ENCODE data around the gene ANKRD52. TPM values are rescaled to one million over a fixed set of nuclear protein-coding genes. Genes with fewer than 3 reads are reported as not detected.

The ANKRD52 gene
- total RNA-seq, 2 experiments from 2014 or later, result 23.6 to 25.6 TPM

DNA sequence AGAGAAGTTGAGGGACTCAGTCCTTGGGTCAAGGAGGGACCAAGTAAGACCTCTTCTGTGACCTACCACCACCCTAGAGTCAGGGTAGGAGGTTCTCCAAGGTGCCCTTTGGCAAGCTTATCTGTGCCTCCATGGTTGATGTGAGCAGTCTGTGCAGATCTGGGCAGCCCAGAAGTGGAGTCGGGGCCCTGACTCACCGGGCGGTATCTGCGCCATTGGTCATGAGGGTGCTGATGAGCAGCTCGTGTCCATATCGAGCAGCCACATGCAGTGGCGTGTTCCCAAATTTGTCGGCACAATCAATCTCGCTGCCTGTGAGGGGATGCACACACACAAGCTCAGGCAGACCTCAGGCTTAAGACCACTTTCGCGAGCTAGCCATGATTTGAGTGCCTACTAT is 5.1 kb downstream of the ANKRD52 start:
- CTCF ChIA-PET, result interaction anchor here (1.4 kb wide), 1 partner anchor 16 kb away, joined by 5 read pairs; no protein-coding TSS in a partner anchor
- intact Hi-C loops (cut with micrococcal nuclease), result no loop called here
- DNase-seq, result no peak
- Mint-ChIP-seq H3K4me3 (no peak overlapping the region), H3K4me1 (ENCODE audit: low read depth) (peaks cover 11% of the 10 kb centered on the region), H3K27ac (no peak overlapping the region), H3K36me3 (ENCODE audit: low read depth) (peaks cover 23% of the 10 kb centered on the region), H3K27me3 (ENCODE audit: low read depth) (no peaks in the 10 kb centered on the region), H3K9me3 (no peaks in the 10 kb centered on the region)

DNA sequence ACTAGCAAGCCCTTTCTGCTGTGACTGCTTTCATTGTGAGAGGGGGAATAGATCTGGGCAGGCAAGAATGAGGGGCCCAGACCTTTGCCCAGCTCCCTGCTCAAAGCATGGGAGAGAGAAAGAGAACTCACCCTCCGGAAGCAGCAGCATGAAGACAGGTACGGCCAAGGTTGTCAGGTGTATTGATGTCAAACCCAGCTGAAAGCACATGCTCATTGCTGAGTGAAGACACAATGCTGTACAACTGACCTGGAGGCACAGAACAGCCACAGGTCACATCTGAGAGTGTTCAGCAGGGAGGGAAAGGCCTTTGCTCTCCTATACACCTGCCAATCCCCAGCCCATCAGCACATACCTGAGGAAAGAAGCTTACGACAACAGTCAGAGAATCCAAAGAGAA is 5.5 kb downstream of the ANKRD52 start:
- intact Hi-C loops (cut with micrococcal nuclease), result no loop called here
- H3K27me3 Mint-ChIP-seq (ENCODE audit: low read depth), result no peaks in the 10 kb centered on the region
- no peaks in the 10 kb centered on the region for H3K9me3 Mint-ChIP-seq
- H3K27ac Mint-ChIP-seq, result no peak overlapping the region
- H3K4me3 Mint-ChIP-seq, result no peak overlapping the region
- CTCF ChIA-PET, result interaction anchor here (1.4 kb wide), 1 partner anchor 16 kb away, joined by 5 read pairs; no protein-coding TSS in a partner anchor
- DNase-seq, result no peak
- H3K4me1 Mint-ChIP-seq (ENCODE audit: low read depth), result peaks cover 11% of the 10 kb centered on the region
- H3K36me3 Mint-ChIP-seq (ENCODE audit: low read depth), result peaks cover 23% of the 10 kb centered on the region

DNA sequence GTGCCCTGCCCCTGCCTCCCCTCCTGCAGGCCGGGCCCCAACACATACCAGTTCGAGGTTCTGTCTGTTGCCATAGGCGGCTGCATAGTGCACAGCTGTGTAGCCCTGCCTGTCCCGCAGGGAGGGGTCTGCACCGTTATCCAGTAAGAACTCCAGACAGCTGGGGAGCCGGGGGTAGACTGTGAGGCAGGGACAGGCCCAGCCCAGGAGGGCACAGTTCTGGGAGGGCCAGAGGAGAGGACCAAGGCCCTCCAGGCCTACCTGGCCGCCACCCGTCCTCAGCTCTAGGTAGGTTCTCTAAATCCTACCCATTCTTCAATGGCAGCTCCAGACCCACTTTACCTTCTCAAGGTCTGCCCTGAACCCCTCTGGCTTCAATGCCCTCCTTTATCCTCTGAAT is 9.5 kb downstream of the ANKRD52 start:
- H3K4me1 Mint-ChIP-seq (ENCODE audit: low read depth), result no peaks in the 10 kb centered on the region
- H3K9me3 Mint-ChIP-seq, result no peaks in the 10 kb centered on the region
- intact Hi-C loops (cut with micrococcal nuclease), result no loop called here
- H3K27me3 Mint-ChIP-seq (ENCODE audit: low read depth), result no peaks in the 10 kb centered on the region
- H3K27ac Mint-ChIP-seq, result no peak overlapping the region
- no peak for DNase-seq
- peaks cover 24% of the 10 kb centered on the region for H3K36me3 Mint-ChIP-seq (ENCODE audit: low read depth)
- CTCF ChIA-PET, result interaction anchor here (0.6 to 1.0 kb wide), 2 partner anchors 8 to 17 kb away, joined by 3 to 4 read pairs; no protein-coding TSS in a partner anchor
- no peak overlapping the region for H3K4me3 Mint-ChIP-seq

DNA sequence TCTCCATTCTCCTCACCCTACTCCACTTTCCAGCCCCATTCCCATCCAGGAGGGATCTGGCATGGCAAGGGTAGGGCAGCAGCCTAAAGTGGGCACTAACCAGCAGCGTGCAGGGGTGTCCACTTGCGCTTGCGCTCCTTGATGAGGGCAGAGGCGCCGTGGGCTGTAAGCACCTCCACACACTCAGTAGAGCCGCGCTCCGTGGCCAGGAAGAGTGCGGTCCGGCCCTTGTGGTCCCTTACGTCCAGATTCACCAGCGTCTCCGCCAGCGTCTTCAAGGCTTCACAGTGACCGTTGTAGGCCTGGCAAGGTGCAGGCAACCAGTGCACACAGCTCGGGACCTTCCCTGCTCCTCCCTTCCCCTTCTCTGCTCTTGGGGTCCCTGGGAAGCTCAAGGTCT is 10.3 kb downstream of the ANKRD52 start:
- no peak overlapping the region for H3K27ac Mint-ChIP-seq
- H3K36me3 Mint-ChIP-seq (ENCODE audit: low read depth), result peaks cover 26% of the 10 kb centered on the region
- no peak overlapping the region for H3K4me3 Mint-ChIP-seq
- intact Hi-C loops (cut with micrococcal nuclease), result no loop called here
- no peaks in the 10 kb centered on the region for H3K4me1 Mint-ChIP-seq (ENCODE audit: low read depth)
- no peak for DNase-seq
- CTCF ChIA-PET, result interaction anchor here (1.0 kb wide), 2 partner anchors 10 to 18 kb away, joined by 3 to 4 read pairs; partner anchors contain the start of gene ANKRD52
- no peaks in the 10 kb centered on the region for H3K9me3 Mint-ChIP-seq
- H3K27me3 Mint-ChIP-seq (ENCODE audit: low read depth), result no peaks in the 10 kb centered on the region

DNA sequence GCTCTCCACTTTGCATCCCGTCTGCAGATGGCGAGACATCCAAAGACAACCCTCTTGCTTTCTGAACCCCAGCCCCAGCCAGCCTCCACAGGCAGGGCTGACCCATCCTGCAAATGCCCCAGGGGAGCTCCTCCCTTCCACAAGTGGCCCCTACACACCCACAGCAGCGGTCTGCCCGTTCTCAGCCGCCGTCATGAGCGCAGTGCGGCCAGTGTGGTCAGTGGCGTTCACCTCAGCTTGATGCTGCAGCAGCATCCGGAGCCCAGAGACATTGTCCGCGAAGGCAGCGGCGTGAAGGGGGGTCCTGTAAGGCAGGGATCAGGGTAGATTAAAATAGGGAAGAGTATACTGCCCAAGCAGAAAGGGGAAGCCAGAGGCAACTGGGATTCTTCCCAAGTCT is 13.7 kb downstream of the ANKRD52 start:
- Mint-ChIP-seq H3K27me3 (ENCODE audit: low read depth) (no peaks in the 10 kb centered on the region), H3K4me1 (ENCODE audit: low read depth) (no peaks in the 10 kb centered on the region), H3K4me3 (no peak overlapping the region), H3K27ac (no peak overlapping the region), H3K36me3 (ENCODE audit: low read depth) (peaks cover 20% of the 10 kb centered on the region), H3K9me3 (no peaks in the 10 kb centered on the region)
- intact Hi-C loops (cut with micrococcal nuclease), result no loop called here
- DNase-seq, result no peak
- CTCF ChIA-PET, result interaction anchor here (1.7 kb wide), 1 partner anchor 13 kb away, joined by 7 read pairs; the partner anchor contains the start of gene ANKRD52

DNA sequence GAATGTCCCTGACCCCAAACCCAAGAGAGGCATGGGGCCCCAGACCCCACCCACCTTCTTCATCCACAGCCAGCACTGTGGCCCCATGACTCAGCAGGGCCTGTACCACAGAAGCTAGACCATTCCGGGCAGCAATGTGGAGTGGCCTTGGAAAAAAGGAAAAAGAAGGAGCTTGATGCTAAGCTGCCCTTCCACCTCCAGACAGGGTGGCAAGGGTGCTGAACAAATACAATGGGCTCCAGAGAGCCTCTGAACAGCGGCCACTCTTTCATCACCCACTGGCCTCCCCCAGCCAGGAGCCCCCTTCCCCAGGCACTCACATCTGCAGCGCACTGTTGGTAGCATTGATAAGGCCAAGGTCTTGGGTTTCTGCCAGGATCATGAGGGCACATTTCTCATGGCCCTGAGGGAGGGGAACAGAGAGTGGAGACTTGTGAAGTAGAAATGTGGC is 14.4 kb downstream of the ANKRD52 start:
- CTCF ChIA-PET, result interaction anchor here (1.7 kb wide), 1 partner anchor 14 kb away, joined by 7 read pairs; the partner anchor contains the start of gene ANKRD52
- H3K4me1 Mint-ChIP-seq (ENCODE audit: low read depth), result no peaks in the 10 kb centered on the region
- no peaks in the 10 kb centered on the region for H3K9me3 Mint-ChIP-seq
- DNase-seq, result no peak
- peaks cover 17% of the 10 kb centered on the region for H3K36me3 Mint-ChIP-seq (ENCODE audit: low read depth)
- H3K4me3 Mint-ChIP-seq, result no peak overlapping the region
- H3K27ac Mint-ChIP-seq, result no peak overlapping the region
- no peaks in the 10 kb centered on the region for H3K27me3 Mint-ChIP-seq (ENCODE audit: low read depth)
- intact Hi-C loops (cut with micrococcal nuclease), result no loop called here

DNA sequence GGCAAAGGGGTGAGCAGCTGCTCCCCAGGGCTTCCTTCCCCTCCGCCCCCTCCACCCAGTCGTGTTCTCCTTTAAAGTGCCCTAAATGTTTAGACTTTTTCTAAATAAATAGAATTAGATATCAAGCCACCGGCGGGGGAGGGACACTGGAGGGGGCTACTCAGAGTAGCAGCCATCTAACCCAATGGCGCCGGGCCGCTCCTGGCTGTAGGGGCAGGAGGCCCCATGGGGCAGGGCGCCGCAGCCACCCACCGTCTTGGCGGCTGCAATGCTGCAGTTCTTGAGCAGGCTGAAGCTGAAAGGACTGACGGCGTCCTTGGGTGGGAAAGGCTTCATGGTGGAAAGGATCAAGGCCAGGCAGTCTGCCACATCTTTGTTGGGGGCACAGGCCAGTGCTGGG is 15.2 kb downstream of the ANKRD52 start:
- no peaks in the 10 kb centered on the region for H3K27me3 Mint-ChIP-seq (ENCODE audit: low read depth)
- H3K4me3 Mint-ChIP-seq, result no peak overlapping the region
- DNase-seq, result no peak
- CTCF ChIA-PET, result no interaction called here
- no peaks in the 10 kb centered on the region for H3K4me1 Mint-ChIP-seq (ENCODE audit: low read depth)
- peaks cover 17% of the 10 kb centered on the region for H3K36me3 Mint-ChIP-seq (ENCODE audit: low read depth)
- intact Hi-C loops (cut with micrococcal nuclease), result no loop called here
- H3K9me3 Mint-ChIP-seq, result no peaks in the 10 kb centered on the region
- H3K27ac Mint-ChIP-seq, result no peak overlapping the region

DNA sequence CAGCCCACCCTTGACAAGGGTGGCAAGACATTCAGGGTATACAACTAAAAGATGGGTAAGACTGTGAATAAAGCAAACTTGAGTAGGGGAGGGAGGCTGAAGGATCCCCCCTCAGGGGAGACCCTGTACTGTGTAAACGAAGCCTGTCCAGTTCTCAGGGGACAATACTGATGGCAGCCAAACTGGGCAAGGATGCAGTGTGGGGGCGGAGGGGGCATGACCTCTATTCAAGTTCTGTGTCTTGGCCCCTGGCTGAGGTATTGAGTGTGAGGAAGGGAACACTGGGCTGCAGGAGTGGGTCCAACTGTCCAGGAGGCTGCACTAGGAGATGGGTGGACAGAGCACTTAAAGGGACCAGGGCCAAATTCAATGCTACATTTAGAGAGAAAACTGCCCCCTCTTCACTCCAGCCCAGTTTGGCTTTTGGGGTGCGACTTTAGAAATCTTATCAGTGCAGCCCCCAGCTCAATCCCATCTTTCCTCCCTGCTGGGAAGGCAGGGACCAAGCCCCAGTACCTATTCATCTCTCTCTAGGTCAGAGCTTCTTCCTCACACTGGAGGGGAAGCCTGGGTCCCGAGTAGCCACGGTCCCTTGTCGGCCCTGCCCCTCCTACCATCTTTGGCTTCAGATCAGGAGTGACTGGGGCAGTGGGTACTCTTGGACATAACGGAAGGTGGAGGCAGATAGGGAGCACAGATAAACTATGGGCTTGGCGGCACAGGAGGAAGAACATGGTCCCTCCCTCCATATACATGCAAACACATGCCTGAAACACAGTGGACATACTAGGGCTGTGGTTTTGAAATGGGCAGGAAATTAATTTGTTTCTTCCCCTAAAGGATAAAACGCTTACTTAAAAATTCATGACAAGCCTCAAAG is 16.5 kb downstream of the ANKRD52 start:
- CTCF ChIA-PET, result no interaction called here
- no peak for DNase-seq
- no peak overlapping the region for H3K27ac Mint-ChIP-seq
- no peak overlapping the region for H3K4me3 Mint-ChIP-seq
- intact Hi-C loops (cut with micrococcal nuclease), result no loop called here
- no peaks in the 10 kb centered on the region for H3K4me1 Mint-ChIP-seq (ENCODE audit: low read depth)
- H3K36me3 Mint-ChIP-seq (ENCODE audit: low read depth), result peaks cover 13% of the 10 kb centered on the region
- no peaks in the 10 kb centered on the region for H3K9me3 Mint-ChIP-seq
- H3K27me3 Mint-ChIP-seq (ENCODE audit: low read depth), result no peaks in the 10 kb centered on the region

DNA sequence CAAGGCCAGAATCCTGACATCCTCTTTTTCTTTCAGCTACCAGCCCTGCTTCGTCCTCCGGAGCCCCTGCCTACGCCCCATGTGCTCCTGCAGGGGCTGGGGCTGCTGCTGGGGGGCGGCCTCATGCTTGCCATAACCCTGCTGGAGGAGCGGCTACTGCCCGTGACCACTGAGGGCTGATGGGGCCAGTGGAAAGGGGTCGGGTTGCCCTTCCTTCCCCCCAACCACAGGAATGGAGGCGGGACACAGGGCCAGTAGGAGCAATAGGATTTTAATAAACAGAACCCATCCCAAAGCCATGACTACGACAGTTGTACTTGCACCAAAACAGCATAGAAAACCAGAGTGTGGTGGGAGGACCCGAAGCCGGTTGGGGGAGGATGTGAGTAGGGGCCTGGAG is 20.6 kb downstream of the ANKRD52 start:
- no peaks in the 10 kb centered on the region for H3K4me1 Mint-ChIP-seq (ENCODE audit: low read depth)
- intact Hi-C loops (cut with micrococcal nuclease), result no loop called here
- no peak overlapping the region for H3K27ac Mint-ChIP-seq
- H3K36me3 Mint-ChIP-seq (ENCODE audit: low read depth), result peaks cover 7% of the 10 kb centered on the region
- no peaks in the 10 kb centered on the region for H3K9me3 Mint-ChIP-seq
- no peaks in the 10 kb centered on the region for H3K27me3 Mint-ChIP-seq (ENCODE audit: low read depth)
- no peak for DNase-seq
- no peak overlapping the region for H3K4me3 Mint-ChIP-seq
- CTCF ChIA-PET, result interaction anchor here (0.6 to 1.5 kb wide), 2 partner anchors 16 to 29 kb away, joined by 3 to 4 read pairs; partner anchors contain the start of gene RNF41

DNA sequence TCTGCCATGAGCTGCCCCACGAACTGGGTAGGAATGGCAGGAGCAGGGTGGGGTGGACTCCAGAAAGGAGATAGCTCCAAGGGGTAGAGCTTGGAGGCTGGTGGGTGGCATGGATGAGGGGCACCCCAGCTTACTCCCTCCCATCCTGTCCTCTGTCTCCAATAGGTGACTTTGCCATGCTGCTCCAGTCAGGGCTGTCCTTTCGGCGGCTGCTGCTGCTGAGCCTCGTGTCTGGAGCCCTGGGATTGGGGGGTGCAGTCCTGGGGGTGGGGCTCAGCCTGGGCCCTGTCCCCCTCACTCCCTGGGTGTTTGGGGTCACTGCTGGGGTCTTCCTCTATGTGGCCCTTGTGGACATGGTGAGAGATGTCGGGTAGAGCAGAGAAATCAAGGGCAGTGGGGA is 21.2 kb downstream of the ANKRD52 start:
- peaks cover 5% of the 10 kb centered on the region for H3K36me3 Mint-ChIP-seq (ENCODE audit: low read depth)
- no peak overlapping the region for H3K4me3 Mint-ChIP-seq
- H3K9me3 Mint-ChIP-seq, result no peaks in the 10 kb centered on the region
- intact Hi-C loops (cut with micrococcal nuclease), result no loop called here
- no peaks in the 10 kb centered on the region for H3K27me3 Mint-ChIP-seq (ENCODE audit: low read depth)
- no peak for DNase-seq
- H3K4me1 Mint-ChIP-seq (ENCODE audit: low read depth), result no peaks in the 10 kb centered on the region
- CTCF ChIA-PET, result interaction anchor here (0.6 to 1.5 kb wide), 2 partner anchors 15 to 29 kb away, joined by 3 to 4 read pairs; partner anchors contain the start of gene RNF41
- no peak overlapping the region for H3K27ac Mint-ChIP-seq

DNA sequence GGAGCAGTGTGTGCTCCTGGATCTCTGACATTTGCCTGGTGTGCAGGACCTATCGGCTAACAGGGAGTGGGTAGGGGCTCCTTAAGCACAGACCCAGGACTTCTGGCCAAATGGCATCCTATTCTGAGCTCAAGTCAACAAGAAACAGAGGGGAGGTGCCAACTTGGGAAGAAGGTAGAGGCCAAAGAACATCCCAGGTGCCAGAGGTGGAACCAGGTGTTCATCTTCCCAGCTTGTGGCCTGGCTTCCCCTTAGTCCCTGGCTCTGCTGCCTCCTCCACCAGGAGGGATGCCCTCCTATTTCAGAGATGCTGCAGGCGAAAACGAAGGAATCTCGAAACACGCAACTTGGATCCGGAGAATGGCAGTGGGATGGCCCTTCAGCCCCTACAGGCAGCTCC is 22.1 kb downstream of the ANKRD52 start:
- Mint-ChIP-seq H3K9me3 (no peaks in the 10 kb centered on the region), H3K4me1 (ENCODE audit: low read depth) (no peaks in the 10 kb centered on the region), H3K27ac (no peak overlapping the region), H3K4me3 (no peak overlapping the region), H3K36me3 (ENCODE audit: low read depth) (peaks cover 3% of the 10 kb centered on the region), H3K27me3 (ENCODE audit: low read depth) (no peaks in the 10 kb centered on the region)
- CTCF ChIA-PET, result no interaction called here
- no peak for DNase-seq
- intact Hi-C loops (cut with micrococcal nuclease), result no loop called here

DNA sequence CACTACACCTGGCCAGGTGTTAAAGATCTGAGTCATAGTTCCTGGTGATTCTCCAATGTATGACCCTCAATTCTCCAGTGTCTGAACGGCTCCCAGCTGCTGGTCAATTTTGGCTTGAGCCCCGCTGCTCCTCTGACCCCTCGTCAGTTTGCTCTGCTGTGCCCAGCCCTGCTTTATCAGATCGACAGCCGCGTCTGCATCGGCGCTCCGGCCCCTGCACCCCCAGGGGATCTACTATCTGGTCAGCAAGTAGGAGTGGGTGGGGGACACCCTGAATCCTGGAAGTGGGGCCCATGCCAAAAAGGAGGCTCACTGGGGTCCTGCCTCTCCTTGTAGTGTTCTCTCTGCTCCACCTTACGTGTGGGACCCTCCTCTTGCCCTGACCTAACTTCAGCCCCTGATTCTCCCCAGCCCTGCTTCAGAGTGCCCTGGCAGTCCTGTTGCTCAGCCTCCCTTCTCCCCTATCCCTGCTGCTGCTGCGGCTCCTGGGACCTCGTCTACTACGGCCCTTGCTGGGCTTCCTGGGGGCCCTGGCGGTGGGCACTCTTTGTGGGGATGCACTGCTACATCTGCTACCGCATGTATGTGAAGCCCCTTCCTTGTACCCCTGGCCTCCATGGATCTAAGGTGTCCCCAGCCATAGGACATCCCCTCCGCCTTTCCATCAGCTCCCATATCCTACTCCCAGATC is 23.3 kb downstream of the ANKRD52 start:
- Mint-ChIP-seq H3K9me3 (no peaks in the 10 kb centered on the region), H3K27ac (no peak overlapping the region), H3K4me3 (no peak overlapping the region), H3K4me1 (ENCODE audit: low read depth) (no peaks in the 10 kb centered on the region), H3K27me3 (ENCODE audit: low read depth) (no peaks in the 10 kb centered on the region), H3K36me3 (ENCODE audit: low read depth) (peaks cover 5% of the 10 kb centered on the region)
- intact Hi-C loops (cut with micrococcal nuclease), result no loop called here
- CTCF ChIA-PET, result interaction anchor here (0.6 to 1.4 kb wide), 3 partner anchors 18 to 32 kb away, joined by 3 to 6 read pairs (median 4); partner anchors contain the start of gene COQ10A
- DNase-seq, result no peak
